Measurements from ENCODE around the gene EIF3B. TPM values are rescaled to one million over a fixed set of nuclear protein-coding genes. Genes with fewer than 3 reads are reported as not detected.

The EIF3B gene
- total and polyA plus RNA-seq, 12 donors = 48.6 to 102 (median 68.2) TPM

GRCh38 chr7:2309889-2310331 is 44.7 kb upstream of the EIF3B start:
- Histone ChIP-seq H3K4me3 (no peak overlapping the region), H3K27ac (no peak overlapping the region), H3K27me3 (no peaks in the 10 kb centered on the region), H3K36me3 (peaks cover 0 to 12% (median 0%) of the 10 kb centered on the region in 9 donors), H3K9me3 (no peaks in the 10 kb centered on the region), H3K4me1 (peaks cover 0 to 48% (median 16%) of the 10 kb centered on the region in 9 donors)
- intact Hi-C loops (cut with DNase I) = loop anchor here in 1 of 10 donors (10.0 kb wide), 1 partner anchor 65 kb away; the partner anchor contains the start of genes MRM2 and NUDT1
- no peak for ATAC-seq
- no peak for TF ChIP-seq CTCF (IDR thresholded peaks at IDR 0.05)
- 73 to 74% methylated on average over 20 of the region's 20 CpGs for WGBS, 2 donors
- DNase-seq = no peak

DNA sequence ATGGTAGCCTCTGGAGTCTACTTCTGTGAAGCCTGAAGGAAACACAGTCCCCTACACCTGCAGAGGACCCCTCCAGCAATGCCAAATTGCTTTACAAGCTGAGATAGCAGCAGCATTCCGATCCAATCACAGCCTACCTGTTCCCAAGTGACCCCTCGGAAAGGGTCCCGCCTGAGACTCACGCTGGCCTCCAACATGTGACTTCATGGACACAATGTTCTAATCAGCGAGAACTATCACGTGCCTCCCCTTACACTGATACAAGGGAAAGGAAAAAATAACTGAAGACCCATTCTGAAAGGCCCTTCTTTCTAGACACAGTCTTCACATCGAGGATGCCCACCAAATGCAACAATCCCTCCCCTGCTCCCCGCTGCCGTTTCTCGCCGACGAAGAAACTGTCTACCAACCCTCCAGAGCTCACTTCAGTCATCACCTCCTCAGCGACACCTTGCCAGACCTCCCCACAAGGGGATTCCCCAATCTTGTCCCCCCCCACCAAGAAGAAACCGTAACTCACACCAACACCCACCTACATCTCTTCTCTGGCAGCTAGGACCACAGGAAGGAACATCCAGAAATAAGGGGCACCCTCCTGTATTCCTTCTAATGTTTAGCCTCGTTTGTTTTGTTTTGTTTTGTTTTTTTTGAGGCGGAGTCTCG is 42.2 kb upstream of the EIF3B start:
- ATAC-seq (no peak), DNase-seq (no peak)
- H3K9me3 ChIP-seq = no peaks in the 10 kb centered on the region
- TF ChIP-seq CTCF (IDR thresholded peaks at IDR 0.05) = no peak
- no peak overlapping the region for H3K4me3 ChIP-seq
- intact Hi-C loops (cut with DNase I) = loop anchor here in 1 of 10 donors (10.0 kb wide), 1 partner anchor 68 kb away; the partner anchor contains the start of genes MRM2 and NUDT1
- H3K4me1 ChIP-seq = peaks cover 0 to 43% (median 9%) of the 10 kb centered on the region in 9 donors
- WGBS, 2 donors = 77 to 81% methylated on average over 17 of the region's 17 CpGs
- H3K27me3 ChIP-seq = no peaks in the 10 kb centered on the region
- no peak overlapping the region for H3K27ac ChIP-seq
- peaks cover 0 to 12% (median 0%) of the 10 kb centered on the region in 9 donors for H3K36me3 ChIP-seq

- 26 to 28% methylated on average over 42 of the region's 42 CpGs for WGBS, 2 donors
- H3K9me3 ChIP-seq = no peaks in the 10 kb centered on the region
- ATAC-seq (peak in 7 of 8 donors; percentile 1 to 33 (median 18)), DNase-seq (peak in 1 of 2 donors; percentile 24)
- H3K4me3 ChIP-seq = peak overlapping the region; percentile 83 to 100 (median 92)
- peaks cover 0 to 44% (median 9%) of the 10 kb centered on the region in 9 donors for H3K4me1 ChIP-seq
- peak overlapping the region in 9 of 10 donors; percentile 60 to 91 (median 78) for H3K27ac ChIP-seq
- H3K36me3 ChIP-seq = peaks cover 0 to 12% (median 0%) of the 10 kb centered on the region in 9 donors
- TF ChIP-seq CTCF (IDR thresholded peaks at IDR 0.05) = no peak
- intact Hi-C loops (cut with DNase I) = loop anchor here in 1 of 10 donors (10.0 kb wide), 1 partner anchor 69 kb away; the partner anchor contains the start of genes MRM2 and NUDT1
- no peaks in the 10 kb centered on the region for H3K27me3 ChIP-seq
These were observed 41.0 kb upstream of the EIF3B start for GRCh38 chr7:2313450-2314208.

Measured in heart right ventricle (tissue), 16 donors.